Activated CD8-positive, alpha-beta memory T cell treated with anti-CD3 and anti-CD28 coated beads for 1 hour (primary cell): ENCODE results near the gene EIF2S2.

ENCODE experiments used
- DNase-seq, 2 donors: peaks; one replicate each; pipeline ENCODE4 v3.0.0-alpha.2; 2020; ENCODE audit warnings: low read depth in 1 of 2; ENCODE audit errors: extremely low read depth in 1 of 2

The EIF2S2 gene

DNA sequence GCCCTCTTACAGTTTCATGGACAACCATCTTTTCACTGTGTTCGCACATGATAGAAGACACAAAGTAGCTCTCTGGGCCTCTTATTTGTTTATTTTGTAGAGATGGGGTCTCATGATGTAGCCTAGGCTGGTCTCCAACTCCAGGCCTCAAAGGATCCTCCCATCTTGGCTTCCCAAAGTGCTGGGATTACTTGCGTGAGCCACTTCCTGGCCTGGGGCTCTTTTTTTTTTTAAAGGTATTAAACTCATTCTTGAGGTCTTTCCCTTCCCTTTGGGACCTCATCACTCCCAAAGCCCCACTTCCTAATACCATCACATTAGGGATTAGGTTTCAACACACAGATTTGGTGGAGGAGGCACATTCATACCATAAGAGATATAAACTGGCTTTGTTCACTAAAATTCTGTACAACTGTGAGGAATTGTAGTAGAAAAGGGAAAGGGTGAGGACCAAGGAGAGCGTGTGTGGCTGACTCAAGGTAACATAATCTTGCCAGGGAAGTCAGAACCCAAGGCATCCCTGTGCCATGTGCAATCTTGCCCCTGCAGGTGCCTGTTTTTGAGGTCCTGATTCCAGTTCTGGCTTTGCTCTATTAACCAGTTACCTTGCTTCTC is 45.5 kb downstream of the EIF2S2 start:
- DNase-seq, result no peak

DNA sequence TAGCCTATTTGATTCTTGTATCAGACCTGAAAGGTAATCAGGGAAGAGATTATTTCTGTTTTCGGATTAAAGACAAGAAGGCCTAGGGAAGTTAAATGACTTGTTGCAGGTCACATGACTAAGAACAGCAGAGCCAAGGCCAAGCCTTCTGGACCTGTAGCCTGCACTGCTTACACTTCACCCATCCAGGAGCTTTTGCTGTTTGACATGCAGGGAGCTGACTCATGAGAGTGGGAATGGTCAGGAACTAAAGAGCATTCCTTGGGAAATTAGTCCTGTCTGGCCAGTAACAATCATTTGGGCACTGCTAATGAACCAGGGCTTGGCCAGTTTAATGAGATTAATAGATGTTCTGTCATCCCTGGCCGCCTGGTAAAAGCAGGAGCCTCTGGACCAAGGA is 46.8 kb downstream of the EIF2S2 start:
- DNase-seq, result no peak

DNA sequence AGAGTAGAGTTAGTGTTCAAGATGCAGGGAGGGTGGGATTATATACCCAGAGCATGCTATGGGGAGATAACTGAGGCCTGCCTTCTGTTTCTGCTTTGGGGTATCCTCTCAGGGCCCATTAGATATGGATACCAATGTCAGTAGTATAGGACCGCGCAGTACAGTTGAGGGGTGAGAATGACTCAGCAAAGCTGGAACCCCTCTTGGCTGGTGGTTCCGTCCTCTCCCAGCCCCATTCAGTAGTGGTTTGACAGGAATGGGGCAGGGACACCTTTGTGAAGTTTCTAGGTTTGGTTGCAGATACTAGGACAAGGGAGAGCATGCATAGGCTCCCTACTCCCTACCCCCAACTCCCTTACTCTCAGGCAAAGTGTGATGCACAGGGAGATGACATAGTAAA is 47.8 kb downstream of the EIF2S2 start:
- DNase-seq, result no peak

DNA sequence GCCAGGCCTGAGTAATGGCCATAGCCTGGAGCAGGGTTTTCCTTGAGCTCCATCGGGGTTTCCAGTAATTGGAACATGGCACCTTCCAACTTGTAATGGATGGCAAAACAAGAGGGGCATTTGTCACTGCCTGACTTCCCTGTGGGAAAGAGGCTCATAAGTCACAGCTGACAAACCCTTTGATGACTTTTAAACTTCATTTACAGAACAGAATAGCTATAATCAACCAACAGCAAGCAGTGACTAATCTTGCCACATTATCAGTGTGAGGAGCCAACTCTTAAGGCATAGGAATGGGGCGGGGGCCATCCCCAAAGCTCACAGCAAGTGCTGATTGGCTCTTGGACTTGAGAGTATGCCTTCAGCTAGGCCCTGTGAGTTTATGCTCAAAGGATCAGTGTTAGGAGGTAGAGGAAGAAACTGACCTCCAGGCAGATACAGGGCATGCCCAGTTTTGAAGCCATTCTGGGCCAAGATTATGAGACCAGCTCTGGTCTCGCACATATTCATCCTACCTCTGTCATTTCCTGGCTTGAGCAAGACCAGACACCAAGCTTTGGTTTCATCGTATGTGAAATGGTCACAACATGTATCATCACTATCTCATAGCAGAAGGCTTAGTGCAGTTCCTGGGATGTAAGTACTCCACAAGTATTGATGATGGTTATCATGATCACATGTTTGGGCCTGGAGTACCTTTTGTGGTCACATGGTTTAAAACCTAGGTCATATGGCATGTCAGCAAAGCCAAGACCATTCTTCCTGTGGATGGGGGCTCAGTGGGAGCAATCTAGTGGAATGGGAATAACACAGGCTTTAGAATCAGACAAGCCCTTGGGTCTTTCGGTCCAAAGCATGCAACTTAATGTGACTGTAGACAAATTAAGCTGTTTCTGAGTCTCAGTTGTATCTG is 49.2 kb downstream of the EIF2S2 start:
- no peak for DNase-seq

DNA sequence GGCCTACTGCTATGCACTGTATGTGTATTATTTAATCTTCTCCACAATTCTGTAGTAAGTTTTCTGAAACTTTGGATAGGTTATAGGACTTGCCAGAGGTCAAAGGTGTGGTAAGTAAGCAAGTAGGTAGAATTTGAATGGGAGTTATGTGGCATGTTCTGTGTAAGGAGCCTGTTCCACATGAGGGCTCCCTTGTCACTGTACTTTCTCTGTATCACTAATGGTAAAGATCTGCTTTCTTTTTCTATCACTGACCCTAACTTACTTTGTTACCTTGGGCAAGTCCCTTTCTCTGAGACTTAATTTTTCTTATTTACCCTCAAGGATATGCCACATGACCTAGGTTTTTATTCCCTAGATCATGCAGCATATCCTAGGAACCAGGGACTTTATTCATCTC is 50.3 kb downstream of the EIF2S2 start:
- no peak for DNase-seq

DNA sequence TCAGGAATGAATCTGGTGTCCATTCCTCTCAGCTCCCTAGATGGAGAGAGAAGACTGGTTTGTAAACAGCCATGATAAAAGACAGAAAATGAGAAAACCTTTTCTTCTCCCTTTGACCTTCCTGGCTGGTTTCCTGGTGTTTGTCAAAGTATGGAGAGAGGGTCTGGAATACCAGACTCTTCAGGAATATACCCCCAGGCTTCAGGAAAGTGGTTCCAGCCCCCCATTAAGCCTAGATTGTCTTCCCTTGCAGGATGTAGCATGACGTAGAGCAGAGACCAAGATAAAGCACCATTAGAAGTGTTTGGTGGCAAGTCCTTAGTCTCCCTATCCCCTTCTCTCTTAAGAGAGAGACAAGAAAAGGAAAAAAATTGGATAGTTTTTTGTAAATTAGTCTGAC is 51.1 kb downstream of the EIF2S2 start:
- DNase-seq, result no peak

DNA sequence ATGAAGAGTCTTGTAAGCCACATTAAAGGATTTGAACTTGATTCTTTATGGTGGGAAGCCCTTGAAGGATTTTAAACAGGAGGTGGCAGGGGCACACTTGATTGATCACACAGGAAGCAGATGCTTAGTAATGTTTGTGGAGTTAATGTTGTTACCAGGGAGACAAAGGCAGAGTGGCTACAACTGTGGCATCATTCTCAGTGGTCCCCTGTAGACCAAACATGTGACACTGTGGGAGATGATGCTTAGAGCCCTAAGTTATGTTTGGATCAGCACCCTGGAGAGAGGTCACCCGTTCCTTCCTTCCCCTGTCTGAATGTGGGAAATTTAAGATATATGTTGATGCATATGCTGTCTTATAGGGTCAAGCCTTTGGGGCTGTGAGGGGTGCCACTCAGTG is 53.2 kb downstream of the EIF2S2 start:
- DNase-seq, result no peak

DNA sequence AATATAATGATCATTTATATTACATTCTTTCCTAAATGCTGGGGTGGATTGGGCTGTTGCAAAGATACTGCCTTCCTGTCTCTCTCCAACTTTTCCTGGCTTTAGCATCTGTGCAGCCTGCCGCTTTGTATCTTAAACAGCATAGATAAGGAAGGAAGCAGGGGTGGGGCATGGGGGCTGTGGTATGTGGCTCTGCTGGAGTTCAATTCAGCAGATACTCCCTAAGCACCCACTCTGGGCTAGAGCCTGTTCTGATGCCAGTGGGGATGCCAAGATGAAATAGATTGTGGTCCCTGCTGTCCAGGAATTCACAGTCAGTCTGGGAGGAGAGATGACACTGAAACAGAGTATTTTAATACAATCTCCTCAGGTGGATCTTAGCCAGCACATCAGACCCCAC is 56.8 kb downstream of the EIF2S2 start:
- no peak for DNase-seq

DNA sequence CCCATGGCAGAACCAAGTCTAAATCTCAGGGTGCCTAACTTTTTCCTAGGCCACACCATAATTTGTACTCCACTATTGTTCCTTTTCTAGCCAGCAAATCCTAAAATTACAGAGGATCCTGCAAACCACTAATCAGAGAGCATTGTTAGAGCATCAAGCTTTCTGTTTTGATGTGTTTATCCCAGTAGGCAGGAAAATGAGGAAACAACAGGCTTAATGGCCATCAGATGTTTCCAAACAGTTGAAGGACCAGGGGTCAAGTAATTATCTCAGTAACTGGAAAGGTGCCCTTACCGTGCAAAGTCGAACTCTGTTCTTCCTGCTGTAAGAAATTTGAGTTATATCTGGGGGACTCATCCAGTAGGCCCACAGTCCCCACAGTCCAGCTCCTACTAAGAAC is 59.6 kb downstream of the EIF2S2 start:
- DNase-seq, result no peak

DNA sequence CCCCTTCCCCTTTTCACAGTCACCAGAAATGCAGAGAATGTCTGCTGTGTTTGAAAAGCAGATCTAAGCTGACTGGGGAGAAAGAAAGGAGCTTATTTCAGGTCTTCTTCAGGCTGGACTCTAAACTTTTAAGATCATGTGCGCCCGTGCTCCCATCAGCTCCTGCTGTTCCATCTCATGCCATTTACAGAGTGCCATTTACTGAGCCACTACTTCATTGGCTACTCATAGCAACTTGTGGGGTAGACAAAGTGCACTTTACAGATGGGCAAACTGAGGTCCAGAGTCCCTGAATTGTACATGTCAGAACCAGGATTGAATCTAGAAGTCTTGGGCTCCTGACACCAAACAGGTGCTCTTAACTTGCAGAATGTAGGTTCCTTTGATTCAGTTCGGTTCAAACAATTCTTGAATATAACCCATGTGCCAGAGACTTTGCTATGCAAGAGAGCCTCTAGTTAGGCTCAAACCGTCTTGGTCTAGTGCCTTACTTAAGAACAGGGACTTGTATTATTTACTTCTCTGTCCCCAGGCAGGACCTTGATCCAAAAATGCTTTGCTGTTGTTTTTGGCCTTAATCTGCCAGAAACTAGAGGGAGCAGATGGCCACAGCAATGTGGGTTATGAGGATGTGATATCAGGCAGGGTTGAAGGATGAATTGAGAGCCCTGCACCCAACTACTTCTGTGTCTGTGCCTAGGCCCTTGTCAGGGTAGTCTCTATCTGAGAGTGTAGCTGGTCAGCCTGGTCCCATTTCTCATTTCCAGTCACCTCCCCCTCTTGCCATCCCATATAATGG is 61.9 kb downstream of the EIF2S2 start:
- DNase-seq, result no peak

DNA sequence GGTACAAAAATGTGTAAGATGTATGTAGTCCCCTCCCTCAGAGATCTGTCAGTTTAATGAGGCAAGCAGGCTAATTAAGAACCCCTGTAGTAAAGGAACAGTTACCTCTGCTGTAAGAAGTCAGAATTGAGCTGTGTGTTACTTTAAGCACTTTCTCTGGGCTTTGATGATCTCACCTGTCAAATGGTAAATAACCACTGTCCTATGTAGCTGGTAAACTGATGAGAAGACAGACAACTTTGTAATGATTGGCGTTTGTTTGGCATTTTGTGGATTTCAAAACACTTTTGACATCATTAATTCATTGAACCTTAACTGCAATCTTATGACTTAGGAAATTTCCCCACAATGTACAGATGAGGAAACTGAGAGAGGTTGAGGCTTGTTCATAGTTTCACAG is 62.7 kb downstream of the EIF2S2 start:
- no peak for DNase-seq

DNA sequence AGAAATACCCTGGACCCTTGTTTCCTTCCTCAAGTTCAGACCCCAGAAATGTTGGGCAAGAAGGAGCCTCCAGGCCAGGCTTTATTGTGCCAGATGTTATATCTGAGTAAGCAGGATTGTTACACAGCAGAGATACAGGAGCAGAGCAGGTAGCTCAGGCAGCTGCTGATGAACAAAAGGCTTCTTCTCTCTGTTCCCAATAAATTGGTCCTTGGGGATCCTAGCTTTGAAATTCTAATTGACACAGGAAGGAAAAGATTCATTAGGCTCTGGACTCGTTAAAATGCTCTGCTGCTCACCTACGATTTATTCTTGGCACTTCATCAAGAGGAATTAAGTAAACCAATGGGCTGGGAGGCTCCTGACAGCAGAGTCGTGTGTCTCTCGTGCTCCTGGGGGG is 64.1 kb downstream of the EIF2S2 start:
- DNase-seq, result no peak

DNA sequence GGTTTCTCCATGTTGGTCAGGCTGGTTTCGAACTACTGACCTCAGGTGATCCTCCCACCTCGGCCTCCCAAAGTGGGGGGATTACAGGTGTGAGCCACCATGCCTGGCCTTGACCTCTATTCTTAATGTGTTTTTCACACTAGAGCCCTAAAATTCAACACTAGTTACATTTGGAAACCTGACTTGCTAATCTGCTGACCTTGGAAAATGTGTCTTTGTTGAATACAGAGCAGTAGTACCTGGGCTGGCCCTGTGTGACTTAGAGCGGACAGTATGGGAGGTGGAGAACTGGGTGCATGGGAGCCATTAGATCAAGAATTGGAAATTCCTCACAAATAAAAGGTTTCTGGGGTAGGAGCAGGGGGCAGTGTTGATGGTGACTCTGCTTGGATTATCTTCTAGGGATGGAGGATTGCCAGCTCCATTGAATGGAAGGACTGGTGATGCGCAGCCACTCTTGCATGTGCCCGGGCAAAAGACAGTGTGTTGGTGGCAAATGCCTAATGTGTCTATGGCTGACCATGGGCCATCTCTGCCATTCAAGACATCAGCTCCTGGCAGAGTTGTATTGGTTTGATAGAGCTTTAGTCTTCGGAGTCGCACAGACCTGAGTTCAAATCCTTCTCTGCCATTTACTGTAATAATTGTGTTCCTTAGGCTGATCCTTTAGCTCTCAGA is 64.9 kb downstream of the EIF2S2 start:
- no peak for DNase-seq

DNA sequence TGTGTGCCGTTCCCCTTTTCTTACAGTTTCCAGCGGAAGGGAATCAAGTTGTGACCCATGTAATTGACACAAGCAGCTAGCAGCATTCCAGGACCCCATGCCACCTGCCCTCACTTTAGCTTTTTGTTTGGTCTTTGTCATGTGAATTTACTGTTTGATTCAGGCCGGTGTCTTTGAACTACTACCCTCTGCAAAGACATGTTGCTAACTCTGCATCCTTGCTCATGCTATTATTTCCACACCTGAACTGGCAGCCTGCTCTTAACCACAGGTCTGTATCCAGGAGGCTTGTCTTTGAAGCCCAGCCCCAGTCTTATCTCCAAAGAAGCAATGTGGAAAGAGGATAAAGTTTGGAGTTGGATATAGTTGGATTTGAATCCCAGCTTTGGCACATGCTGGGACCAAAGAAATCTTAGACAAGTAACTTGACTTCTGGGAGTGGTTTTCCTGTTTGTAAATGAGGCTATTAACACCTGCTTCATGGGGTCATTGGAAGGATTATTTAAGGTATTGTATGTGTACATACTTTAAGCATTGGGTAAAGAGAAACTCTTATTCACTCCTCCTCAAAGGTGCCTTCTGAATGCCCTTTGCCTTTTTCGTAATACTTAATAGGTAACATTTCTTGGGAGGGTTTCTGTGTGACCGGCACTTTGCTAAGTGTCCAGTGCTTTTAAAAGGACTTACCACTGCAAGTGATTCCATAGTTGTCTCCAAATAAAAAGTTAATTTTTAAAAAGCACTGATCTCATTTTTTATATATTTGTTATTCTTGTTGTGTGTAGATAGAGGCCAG is 65.9 kb downstream of the EIF2S2 start:
- no peak for DNase-seq

DNA sequence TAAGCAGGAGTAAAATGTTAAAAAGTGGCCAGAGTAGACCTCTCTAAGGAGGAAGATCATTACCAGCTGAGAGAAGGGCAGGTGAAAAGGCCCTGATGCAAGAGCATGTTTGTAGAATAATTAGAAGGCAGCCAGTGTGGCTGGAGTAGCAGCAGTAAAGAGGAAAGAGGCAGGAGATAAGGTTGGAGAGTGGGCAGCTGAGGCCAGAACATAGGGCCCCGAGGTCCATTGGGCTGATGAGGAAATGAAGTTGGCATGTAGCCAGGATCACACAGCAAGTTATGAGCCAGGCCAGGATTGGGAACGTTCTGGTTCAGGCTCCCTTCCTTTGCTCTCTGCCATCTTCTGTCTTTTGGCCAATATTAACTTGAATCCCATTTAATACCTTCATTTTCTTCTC is 66.7 kb downstream of the EIF2S2 start:
- no peak for DNase-seq

DNA sequence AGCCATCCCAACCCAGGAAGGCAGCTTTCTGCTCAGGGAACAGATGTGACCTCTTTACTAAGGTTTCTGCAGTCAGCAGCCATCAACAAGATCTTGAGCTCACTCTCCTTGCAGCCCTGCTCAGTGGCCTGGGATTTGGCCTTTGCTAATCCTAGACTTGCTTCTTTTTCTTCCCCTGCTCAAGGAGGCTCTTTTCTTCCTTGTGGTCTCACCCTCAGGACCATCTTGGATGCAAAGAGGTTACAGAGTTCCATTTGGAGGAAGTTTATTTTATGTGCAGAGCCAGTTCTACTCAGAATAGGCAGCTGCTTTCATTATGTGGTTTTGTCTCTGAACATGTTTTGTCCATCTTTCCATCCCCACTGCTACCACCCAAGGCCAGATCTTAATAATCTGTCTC is 69.0 kb downstream of the EIF2S2 start:
- DNase-seq, result no peak

DNA sequence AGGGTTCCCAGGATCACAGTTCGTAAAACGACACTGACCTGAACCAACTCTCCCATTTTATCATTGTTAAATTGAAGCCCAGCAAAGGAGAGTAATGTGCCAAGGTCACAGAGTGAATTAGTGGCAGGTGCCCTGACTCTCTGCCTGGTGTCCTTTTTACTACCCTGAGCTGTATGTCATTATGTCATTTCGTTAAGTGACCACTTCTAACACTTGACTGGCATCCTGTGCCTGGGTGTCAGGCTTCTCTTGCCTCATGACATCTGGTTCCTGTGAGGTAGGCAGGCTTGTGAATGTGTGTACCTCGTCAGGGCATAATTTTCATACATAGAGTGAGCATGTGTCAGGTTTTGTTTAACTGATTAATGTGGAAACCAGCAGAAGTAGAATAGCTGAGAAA is 69.8 kb downstream of the EIF2S2 start:
- DNase-seq, result no peak

DNA sequence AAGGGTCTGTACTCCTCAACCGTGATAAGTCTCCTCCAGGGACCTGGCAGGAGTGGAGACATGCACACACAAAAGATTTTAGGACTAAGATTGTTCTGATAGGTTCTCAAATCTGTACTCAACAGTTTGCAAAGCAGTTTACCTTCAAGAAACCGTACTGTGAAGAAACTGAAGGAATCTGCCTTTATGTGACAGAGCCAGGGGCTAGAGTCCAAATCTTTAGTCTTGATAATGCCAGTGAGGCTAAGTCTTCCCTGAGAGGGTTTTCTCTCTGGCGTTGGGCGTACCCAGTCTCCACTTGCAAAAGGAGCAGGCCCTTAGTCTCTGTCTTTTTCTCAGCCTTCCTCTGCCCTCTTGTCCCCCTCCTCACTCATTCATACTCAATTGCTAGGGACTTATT is 70.8 kb downstream of the EIF2S2 start:
- DNase-seq, result no peak

DNA sequence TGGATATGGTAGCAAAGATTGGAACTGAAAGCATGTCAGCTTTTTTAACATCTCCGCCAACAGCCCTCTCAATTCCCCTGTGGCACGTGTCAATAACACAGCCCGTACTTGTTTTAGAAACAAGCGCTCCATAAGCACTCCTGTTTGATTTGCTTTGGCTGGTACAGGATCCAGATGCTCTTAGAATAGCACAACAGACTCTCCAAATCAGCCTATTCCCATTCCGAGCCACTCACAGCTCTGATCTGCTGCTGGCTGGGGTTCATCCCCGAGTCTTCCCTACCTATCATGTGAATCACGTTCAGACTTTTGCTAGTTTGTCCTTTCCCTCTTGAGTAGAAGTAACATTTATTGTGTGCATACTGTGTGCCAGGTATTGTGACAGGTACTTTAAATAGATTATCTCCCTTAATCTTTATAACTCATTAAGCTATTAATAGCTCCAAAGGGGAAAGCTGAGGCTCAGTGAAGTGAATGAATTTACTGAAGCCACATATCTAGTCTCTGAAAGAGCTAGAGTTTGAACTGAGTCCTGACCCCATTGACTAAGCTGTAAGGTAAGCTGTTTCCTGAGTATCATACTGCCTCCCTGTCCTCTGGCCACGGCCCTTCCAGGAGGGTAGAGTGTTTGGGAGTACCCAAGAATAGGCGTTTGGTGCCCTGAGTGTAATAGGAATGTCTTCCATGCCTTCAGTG is 71.6 kb downstream of the EIF2S2 start:
- DNase-seq, result no peak
